Activated gamma-delta T cell treated with Interleukin-2 at 50 U/mL for 16 hours (primary cell): ENCODE measurements around the gene NRGN.
"Not testable (repeated sequence)": the region's sequence is repeated elsewhere in the genome, so short reads cannot be mapped to it uniquely, and the experiment has no call there.

Source experiments
- DNase-seq: peaks from one replicate; pipeline ENCODE4 v3.0.0-alpha.2; 2020

The NRGN gene

DNA sequence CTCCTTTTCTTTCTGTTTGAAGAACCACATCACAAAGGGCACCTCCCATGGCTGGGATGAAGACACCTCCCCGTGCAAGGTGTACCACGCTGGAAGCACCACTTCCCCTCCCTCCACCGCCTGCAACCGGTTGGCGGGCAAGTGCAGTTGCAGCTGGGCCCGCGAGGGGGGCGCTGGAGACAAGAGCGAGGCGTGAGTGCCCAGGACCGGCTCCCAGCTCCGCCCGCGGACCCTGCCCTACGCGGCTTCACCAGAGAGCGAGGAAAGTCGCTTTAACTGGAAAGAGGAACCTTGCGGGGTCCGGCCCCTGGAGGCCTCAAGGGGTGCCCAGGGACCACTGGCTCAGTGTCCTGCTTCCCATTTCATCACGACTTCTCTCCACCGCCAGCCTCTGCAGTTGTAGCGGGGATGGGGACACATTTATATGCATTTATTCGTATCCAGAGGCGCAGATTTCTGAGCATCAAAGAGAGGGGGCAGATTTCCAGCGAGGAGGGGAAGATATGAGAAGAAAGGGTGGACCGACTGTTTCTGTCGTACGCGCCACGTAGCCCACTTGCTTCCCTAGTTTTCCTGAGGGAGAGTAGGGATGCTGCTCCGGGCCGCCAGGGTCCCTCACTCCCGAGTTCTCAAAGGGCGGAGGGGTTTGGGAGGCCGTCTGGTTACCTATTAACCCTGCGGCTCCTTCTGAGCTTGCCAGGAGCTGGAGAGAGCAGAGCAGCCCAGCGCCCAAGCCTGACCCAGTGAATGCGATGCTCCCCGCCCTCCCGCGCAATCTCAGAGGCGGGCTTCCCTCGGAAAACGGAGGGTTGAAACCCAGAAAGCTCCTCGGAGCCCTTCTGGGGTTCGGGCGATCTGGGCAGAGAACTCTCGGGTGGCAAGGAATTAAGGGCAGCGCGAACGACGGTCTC lies 18.9 kb downstream of the NRGN start:
- DNase-seq, result peak; percentile 61

- DNase-seq, result no peak
Observed at GRCh38 chr11:124759266-124760204, 19.8 kb downstream of the NRGN start.

GRCh38 chr11:124760205-124760652 lies 20.5 kb downstream of the NRGN start:
- no peak for DNase-seq

- DNase-seq, result no peak
Observed at GRCh38 chr11:124760806-124761205, 21.1 kb downstream of the NRGN start.

GRCh38 chr11:124761301-124762104 lies 21.8 kb downstream of the NRGN start:
- DNase-seq, result no peak

GRCh38 chr11:124762105-124762623 lies 22.4 kb downstream of the NRGN start, which contains the start of gene ESAM:
Gene ESAM, minus strand, starts transcription at chr11:124762290. Its CDS starts 136 bp downstream, at chr11:124762154.
- DNase-seq, result peak; percentile 65

- DNase-seq, result no peak
Observed at GRCh38 chr11:124762624-124763155, 22.9 kb downstream of the NRGN start.

- DNase-seq, result peak; percentile 87
Observed at GRCh38 chr11:124763156-124763947, 23.6 kb downstream of the NRGN start.

- no peak for DNase-seq
Observed at GRCh38 chr11:124766156-124766555, 26.4 kb downstream of the NRGN start.

DNA sequence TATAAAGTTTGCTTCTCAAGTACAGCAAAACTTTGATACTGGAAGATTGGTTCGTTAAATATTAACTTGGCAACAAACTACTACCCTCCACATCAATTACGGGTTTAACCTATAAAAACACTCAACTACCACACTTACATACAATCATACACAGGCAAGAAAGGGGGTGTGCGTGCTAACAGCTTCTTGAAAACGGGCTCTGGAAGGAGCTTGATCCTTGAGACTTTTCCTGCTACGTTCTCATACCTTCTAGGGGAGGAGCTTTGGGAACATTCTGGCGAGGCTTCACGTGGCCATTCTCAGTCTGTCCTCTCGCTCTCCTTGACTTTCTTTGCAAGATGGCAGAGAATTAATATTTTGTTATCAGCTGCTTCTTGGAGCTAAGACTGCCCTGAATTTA lies 29.2 kb downstream of the NRGN start:
- no peak for DNase-seq

DNA sequence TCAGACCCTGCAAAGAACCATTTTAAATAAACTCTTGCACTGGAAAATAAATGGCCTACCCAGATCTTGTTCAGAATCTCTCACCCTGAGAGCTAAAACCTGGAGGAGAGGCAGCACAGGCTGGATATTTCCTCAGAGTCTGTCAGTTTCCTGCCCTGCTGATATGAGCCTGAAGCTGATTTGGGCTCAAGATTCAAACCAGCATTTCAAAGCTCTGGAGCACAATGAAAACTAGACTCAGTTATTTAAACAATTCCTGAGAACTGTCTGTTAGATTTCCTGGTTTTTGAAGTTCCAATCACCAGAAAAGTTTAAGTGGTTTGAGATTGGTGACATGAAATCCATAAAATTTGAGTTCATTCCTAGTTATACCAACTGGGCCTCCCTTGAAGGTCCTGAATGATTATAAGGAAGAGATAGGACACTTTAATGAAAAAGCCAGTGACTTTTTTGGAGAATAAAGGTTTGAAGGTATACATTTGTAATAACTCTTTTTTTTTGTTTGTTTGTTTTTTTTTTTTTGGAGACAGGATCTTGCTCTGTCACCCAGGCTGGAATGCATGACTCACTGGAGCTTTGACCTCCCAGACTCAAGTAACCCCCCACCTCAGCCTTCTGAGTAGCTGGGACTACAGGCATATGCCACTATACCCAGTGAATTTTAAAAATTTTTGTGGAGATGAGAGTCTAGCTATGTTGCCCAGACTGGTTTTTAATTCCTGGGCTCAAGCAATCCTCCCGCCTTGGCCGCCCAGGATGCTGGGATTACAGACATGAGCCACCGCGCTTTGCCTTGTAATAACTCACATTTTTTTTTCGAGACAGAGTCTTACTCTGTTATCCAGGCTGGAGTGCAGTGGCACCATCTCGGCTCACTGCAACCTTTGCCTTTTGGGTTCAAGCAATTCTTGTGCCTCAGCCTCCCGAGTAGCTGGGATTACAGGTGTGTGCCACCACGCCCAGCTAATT lies 30.3 kb downstream of the NRGN start:
- DNase-seq, result no peak

GRCh38 chr11:124770959-124771358 lies 31.2 kb downstream of the NRGN start:
- not testable (repeated sequence) for DNase-seq

DNA sequence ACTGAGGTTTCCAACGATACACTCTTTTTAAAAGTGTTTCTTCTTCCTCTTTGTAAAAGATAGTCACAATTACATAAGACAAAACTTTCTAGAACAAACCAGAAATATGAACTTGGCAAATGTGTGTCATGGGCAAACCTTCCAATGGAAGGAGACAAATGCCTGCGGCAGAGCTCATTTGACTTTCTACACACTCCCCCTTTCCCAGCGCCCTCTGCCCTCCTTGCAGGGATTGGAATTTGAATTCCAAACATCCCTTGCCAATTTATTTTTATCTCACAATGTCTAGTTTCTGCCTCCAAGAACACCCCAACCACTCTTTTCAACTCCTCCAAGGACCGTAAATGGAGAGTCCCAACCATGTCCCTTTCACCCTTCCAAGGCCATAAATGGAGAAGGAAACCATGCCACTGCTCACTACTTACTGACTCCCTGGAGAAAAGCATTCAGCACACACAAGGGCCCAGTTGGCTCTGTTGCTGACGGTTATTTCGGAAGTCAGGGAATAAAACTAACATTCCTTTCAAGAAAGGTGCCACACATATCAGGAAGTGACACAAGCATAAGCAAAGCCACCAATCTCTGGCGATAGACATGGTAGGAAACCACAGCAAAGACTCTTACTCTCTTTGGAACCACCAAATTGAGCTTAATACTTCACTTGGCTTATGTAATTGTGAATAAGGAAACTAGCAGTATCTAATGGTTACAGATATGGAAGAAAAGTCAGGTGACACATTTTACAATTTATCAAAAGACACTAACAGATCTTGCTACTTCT lies 37.3 kb downstream of the NRGN start:
- no peak for DNase-seq

DNA sequence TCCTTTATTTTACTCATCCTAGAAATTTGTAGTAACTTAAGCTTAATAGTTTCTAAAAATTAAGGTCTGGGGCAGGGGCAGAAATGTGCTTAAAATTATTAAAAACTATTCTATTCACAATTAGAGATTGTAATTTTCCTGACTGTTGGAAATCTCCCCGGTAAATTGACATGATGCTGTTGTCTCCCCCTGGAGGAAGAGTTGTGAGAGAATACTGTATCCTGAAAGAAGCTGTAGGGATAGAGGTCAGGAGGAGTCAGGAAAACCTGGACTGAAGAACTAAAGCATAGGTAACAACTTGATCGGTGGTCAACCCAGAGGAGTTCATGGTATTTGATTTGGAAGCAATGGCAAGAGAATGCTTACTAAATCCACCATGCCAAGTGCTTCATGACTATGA lies 38.5 kb downstream of the NRGN start:
- DNase-seq, result no peak

DNA sequence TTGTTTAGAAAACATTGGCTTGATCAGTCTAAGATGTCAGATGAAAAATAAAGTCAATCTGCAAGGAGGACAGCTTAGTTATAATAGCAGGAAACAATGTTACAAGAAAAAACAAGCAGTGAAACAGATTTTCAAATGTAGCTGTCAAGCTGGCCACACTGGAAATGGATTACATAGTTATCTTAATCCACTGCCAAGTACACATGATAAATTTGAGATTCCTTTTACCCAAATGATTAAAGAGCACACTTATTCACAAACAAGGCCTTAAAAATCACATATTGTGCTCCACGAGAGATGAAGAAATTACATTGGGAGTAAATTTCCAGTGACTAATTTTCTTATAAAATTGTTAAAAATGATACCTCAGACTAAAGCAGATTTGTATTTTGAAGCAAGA lies 39.8 kb downstream of the NRGN start:
- DNase-seq, result no peak

- no peak for DNase-seq
Observed at GRCh38 chr11:124783002-124783401, 43.3 kb downstream of the NRGN start.

DNA sequence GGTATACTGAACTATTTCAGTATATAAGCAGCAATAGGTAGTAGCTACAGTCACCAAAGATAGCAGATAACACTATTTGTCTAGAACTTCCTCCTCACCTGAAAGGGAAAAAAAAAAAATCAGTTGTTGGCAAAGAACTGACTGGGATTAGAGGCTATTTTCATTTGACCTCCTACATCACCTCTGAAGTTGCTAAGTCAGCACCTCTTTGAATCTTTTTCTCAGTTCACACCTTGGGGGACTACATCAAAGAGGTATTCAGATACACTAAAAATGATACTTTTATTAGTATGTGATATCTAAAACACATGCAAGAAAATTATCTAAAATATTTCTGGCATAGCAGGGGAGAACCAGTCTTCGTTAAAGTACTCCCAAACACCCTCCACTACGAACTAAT lies 44.3 kb downstream of the NRGN start:
- no peak for DNase-seq

- no peak for DNase-seq
Observed at GRCh38 chr11:124788521-124788920, 48.8 kb downstream of the NRGN start.
